ENCODE measurements around the gene COL8A1. TPM values are rescaled to one million over a fixed set of nuclear protein-coding genes. Genes with fewer than 3 reads are reported as not detected.

The COL8A1 gene
- total and polyA plus RNA-seq, 5 donors from 2014 or later = not detected

- Mint-ChIP-seq H3K36me3 (no peaks in the 10 kb centered on the region), H3K27me3 (no peaks in the 10 kb centered on the region), H3K27ac (peak overlapping the region in 1 of 3 donors; percentile 45), H3K4me3 (no peak overlapping the region), H3K9me3 (peaks cover 0 to 1% (median 0%) of the 10 kb centered on the region in 7 donors), H3K4me1 (peaks cover 3 to 25% (median 10%) of the 10 kb centered on the region in 4 donors)
- H3K4me1 ChIP-seq (ENCODE audit: control insufficient read depth, insufficient read depth, low read length, poor library complexity, severe bottlenecking) = no peaks in the 10 kb centered on the region
- DNase-seq (no peak), ATAC-seq (ENCODE audit: low read depth in 2 of 2) (no peak)
- H3K4me3 ChIP-seq (ENCODE audit: low read depth, low read length) = no peak overlapping the region
- H3K27ac ChIP-seq (ENCODE audit: insufficient read depth, low read length, poor library complexity, severe bottlenecking) = no peak overlapping the region
- no peaks in the 10 kb centered on the region for H3K9me3 ChIP-seq (ENCODE audit: control insufficient read depth in 2 of 2, low read length in 2 of 2)
- H3K27me3 ChIP-seq (ENCODE audit: control insufficient read depth, insufficient read depth, low read length) = no peaks in the 10 kb centered on the region
- no peaks in the 10 kb centered on the region for H3K36me3 ChIP-seq (ENCODE audit: control insufficient read depth, insufficient read depth, low read length)
Measured at GRCh38 chr3:99843590-99844258, 205.3 kb downstream of the COL8A1 start.

GRCh38 chr3:99845331-99845730 lies 206.9 kb downstream of the COL8A1 start:
- Histone ChIP-seq H3K9me3 (ENCODE audit: control insufficient read depth in 2 of 2, low read length in 2 of 2) (no peaks in the 10 kb centered on the region), H3K4me3 (ENCODE audit: low read depth, low read length) (no peak overlapping the region), H3K4me1 (ENCODE audit: control insufficient read depth, insufficient read depth, low read length, poor library complexity, severe bottlenecking) (no peaks in the 10 kb centered on the region), H3K36me3 (ENCODE audit: control insufficient read depth, insufficient read depth, low read length) (no peaks in the 10 kb centered on the region), H3K27ac (ENCODE audit: insufficient read depth, low read length, poor library complexity, severe bottlenecking) (no peak overlapping the region), H3K27me3 (ENCODE audit: control insufficient read depth, insufficient read depth, low read length) (no peaks in the 10 kb centered on the region)
- no peaks in the 10 kb centered on the region for H3K27me3 Mint-ChIP-seq
- peaks cover 3 to 23% (median 10%) of the 10 kb centered on the region in 4 donors for H3K4me1 Mint-ChIP-seq
- H3K4me3 Mint-ChIP-seq = no peak overlapping the region
- ATAC-seq (ENCODE audit: low read depth in 2 of 2) = no peak
- DNase-seq = no peak
- peaks cover 0 to 1% (median 0%) of the 10 kb centered on the region in 7 donors for H3K9me3 Mint-ChIP-seq
- H3K27ac Mint-ChIP-seq = peak overlapping the region in 1 of 3 donors; percentile 18
- no peaks in the 10 kb centered on the region for H3K36me3 Mint-ChIP-seq

GRCh38 chr3:99845999-99846398 lies 207.6 kb downstream of the COL8A1 start:
- peaks cover 3 to 19% (median 10%) of the 10 kb centered on the region in 4 donors for H3K4me1 Mint-ChIP-seq

GRCh38 chr3:99846477-99847160 lies 208.2 kb downstream of the COL8A1 start:
- Histone ChIP-seq H3K9me3 (ENCODE audit: control insufficient read depth in 2 of 2, low read length in 2 of 2) (no peaks in the 10 kb centered on the region), H3K4me3 (ENCODE audit: low read depth, low read length) (no peak overlapping the region), H3K4me1 (ENCODE audit: control insufficient read depth, insufficient read depth, low read length, poor library complexity, severe bottlenecking) (no peaks in the 10 kb centered on the region), H3K27ac (ENCODE audit: insufficient read depth, low read length, poor library complexity, severe bottlenecking) (no peak overlapping the region), H3K36me3 (ENCODE audit: control insufficient read depth, insufficient read depth, low read length) (no peaks in the 10 kb centered on the region), H3K27me3 (ENCODE audit: control insufficient read depth, insufficient read depth, low read length) (no peaks in the 10 kb centered on the region)
- H3K9me3 Mint-ChIP-seq = peaks cover 0 to 1% (median 0%) of the 10 kb centered on the region in 7 donors
- H3K36me3 Mint-ChIP-seq = no peaks in the 10 kb centered on the region
- H3K4me3 Mint-ChIP-seq = no peak overlapping the region
- ATAC-seq (ENCODE audit: low read depth in 2 of 2) = no peak
- no peak overlapping the region for H3K27ac Mint-ChIP-seq
- no peak for DNase-seq
- no peaks in the 10 kb centered on the region for H3K27me3 Mint-ChIP-seq
- peaks cover 3 to 19% (median 10%) of the 10 kb centered on the region in 4 donors for H3K4me1 Mint-ChIP-seq

More at GRCh38 chr3:99845999-99846398, 207.6 kb downstream of the COL8A1 start:
- H3K27ac Mint-ChIP-seq = no peak overlapping the region
- DNase-seq = no peak
- H3K4me3 Mint-ChIP-seq = no peak overlapping the region
- no peaks in the 10 kb centered on the region for H3K27me3 Mint-ChIP-seq
- no peak for ATAC-seq (ENCODE audit: low read depth in 2 of 2)
- no peaks in the 10 kb centered on the region for H3K4me1 ChIP-seq (ENCODE audit: control insufficient read depth, insufficient read depth, low read length, poor library complexity, severe bottlenecking)
- no peaks in the 10 kb centered on the region for H3K27me3 ChIP-seq (ENCODE audit: control insufficient read depth, insufficient read depth, low read length)
- no peaks in the 10 kb centered on the region for H3K36me3 Mint-ChIP-seq
- H3K9me3 Mint-ChIP-seq = peaks cover 0 to 1% (median 0%) of the 10 kb centered on the region in 7 donors
- no peaks in the 10 kb centered on the region for H3K36me3 ChIP-seq (ENCODE audit: control insufficient read depth, insufficient read depth, low read length)
- no peaks in the 10 kb centered on the region for H3K9me3 ChIP-seq (ENCODE audit: control insufficient read depth in 2 of 2, low read length in 2 of 2)
- no peak overlapping the region for H3K27ac ChIP-seq (ENCODE audit: insufficient read depth, low read length, poor library complexity, severe bottlenecking)
- no peak overlapping the region for H3K4me3 ChIP-seq (ENCODE audit: low read depth, low read length)

GRCh38 chr3:99848433-99848832 lies 210.0 kb downstream of the COL8A1 start:
- Histone ChIP-seq H3K27me3 (ENCODE audit: control insufficient read depth, insufficient read depth, low read length) (no peaks in the 10 kb centered on the region), H3K36me3 (ENCODE audit: control insufficient read depth, insufficient read depth, low read length) (no peaks in the 10 kb centered on the region), H3K4me3 (ENCODE audit: low read depth, low read length) (no peak overlapping the region), H3K9me3 (ENCODE audit: control insufficient read depth in 2 of 2, low read length in 2 of 2) (no peaks in the 10 kb centered on the region), H3K4me1 (ENCODE audit: control insufficient read depth, insufficient read depth, low read length, poor library complexity, severe bottlenecking) (no peaks in the 10 kb centered on the region), H3K27ac (ENCODE audit: insufficient read depth, low read length, poor library complexity, severe bottlenecking) (no peak overlapping the region)
- DNase-seq = no peak
- Mint-ChIP-seq H3K9me3 (peaks cover 0 to 1% (median 0%) of the 10 kb centered on the region in 7 donors), H3K27me3 (no peaks in the 10 kb centered on the region), H3K4me3 (no peak overlapping the region), H3K27ac (no peak overlapping the region), H3K4me1 (peaks cover 4 to 13% (median 8%) of the 10 kb centered on the region in 4 donors), H3K36me3 (no peaks in the 10 kb centered on the region)
- ATAC-seq (ENCODE audit: low read depth in 2 of 2) = no peak

Other genes with a start within 250 kb of the COL8A1 start
- gene CMSS1, start 179.3 kb downstream of the COL8A1 start, total RNA-seq = 22.0 TPM
- gene CMSS1, start 179.3 kb downstream of the COL8A1 start, polyA plus RNA-seq = 10 to 100 TPM; 20.5 to 34.0 (median 21.8) TPM

Measured in CD4-positive, CD25-positive, alpha-beta regulatory T cell (primary cell).